GM18868 (cell line): ENCODE measurements around the gene ARMC5.
"Not testable (repeated sequence)": the region's sequence is repeated elsewhere in the genome, so short reads cannot be mapped to it uniquely, and the experiment has no call there.

Source experiments
- ATAC-seq: cut with Tn5 transposase; IDR thresholded peaks from one replicate; pipeline ENCODE4 v1.9.1; 2021; ENCODE audit warnings: mild to moderate bottlenecking, moderate library complexity; ENCODE audit not compliant: unreplicated experiment

ARMC5 gene

DNA sequence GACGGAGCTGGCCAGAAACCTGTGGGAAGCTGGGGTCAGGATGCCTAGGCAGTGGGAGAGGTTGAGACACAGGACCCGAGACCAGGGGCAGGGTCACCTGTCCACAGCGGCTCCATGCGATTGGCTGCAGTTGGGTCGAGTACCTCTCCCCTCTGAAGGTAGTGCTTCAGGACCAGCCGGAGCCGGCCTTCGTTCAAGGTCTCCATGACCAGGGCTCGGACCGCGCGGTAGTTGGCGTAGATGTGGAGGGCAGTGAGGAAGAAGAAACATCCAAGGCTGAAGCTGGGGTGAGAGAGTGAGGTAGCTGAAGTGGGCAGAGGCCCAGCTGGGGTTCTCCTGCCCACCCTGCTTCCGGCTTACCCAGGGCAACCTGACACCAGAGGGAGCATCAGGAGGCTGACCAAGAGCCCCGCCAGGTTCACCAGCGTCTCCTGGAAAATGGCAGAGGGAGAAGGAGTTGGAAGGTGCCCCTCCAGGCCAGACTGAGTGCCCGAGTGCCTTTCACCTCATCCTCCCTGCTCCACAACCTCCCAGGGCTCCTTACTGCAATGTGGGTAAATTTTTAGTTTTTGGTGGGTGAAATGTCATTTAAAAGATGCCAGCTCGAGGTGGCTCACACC is 34.3 kb downstream of the ARMC5 start:
- no peak for ATAC-seq

DNA sequence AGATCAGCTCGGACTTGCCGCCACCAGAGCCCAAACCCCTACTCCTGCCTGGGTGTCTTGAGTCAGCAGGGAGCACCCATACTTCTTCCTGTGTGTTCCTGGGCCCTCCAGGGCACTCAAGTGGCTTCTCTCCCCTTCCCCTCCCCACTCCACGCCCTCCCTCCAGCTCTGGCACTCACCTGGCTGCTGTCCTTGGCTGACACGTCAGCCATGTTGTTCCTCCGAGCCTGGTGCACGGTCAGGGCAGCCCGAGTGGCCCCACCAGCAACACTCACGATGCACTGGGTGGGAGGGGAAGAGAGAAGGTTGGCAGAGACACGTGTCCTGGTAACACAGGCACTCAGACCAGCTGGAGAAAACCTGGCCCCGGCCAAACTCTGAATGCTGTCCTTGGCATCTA is 37.4 kb downstream of the ARMC5 start:
- no peak for ATAC-seq

DNA sequence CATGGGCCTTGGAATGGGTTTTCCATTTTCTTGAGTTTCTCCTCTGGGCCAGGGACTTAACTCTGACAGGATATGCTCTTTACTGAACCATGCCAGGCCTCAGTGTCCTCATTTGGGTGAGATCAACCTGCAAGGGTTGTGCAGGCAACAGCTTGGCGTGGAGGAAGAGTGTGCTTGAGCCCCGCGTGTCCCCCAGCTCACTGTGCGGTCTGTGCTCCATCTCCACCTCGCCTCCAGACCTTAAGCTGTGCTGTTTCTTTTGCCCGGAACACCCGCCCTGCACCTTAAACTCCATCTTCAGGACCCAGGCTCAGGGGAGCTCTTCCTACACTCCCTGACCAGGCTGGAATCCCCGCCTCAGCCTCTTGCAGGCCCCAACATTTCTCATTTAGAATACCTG is 39.2 kb downstream of the ARMC5 start:
- no peak for ATAC-seq

DNA sequence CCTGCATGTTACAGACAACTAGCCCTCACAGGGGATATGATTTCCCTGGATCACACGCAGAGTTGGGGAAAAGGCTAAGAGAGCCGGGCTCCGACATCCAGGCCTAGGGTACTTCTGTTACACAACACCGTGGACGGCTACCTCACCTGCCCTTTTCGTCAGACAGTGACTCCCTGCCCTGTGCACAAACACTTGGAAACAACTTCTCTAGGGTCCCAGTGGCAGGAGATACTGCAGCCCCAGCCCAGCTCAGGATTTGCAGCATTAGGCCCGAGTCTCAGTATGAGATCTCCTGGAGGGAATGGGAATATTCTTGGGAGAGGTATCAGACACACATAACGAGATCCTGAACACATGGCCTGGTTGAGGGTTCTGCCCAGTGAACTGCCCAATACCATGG is 40.6 kb downstream of the ARMC5 start:
- ATAC-seq = no peak

DNA sequence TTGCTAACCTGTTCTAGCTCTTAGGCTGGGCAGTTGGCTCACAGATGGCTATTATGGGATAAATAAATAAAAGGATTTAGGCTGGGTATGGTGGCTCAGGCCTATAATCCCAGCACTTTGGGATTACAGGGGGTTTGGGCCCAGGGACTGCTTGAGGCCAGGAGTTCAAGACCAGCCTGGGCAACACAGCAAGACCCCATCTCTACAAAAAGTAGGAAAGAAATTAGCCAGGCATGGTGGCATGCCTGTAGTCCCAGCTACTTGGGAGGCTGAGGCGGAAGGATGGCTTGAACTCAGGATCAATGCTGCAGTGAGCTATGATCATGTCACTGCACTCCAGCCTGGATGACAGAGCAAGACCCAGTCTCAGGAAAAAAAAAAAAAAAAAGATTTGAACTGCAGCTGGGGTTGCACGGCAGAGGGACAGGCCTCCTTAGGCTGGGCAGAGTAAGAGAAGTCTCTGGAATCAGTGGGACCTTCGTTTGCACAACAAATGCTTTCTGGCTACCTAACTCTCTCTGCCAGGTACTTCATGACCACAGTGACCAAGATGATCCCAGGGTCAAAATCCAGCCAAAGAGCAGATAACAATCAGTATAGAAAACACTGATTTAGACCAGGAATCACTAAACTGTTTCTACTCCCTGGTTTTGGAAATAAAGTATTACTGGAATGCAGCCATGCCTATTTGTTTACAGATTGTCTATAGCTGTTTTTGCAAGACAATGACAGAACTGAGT is 42.1 kb downstream of the ARMC5 start:
- ATAC-seq = no peak

DNA sequence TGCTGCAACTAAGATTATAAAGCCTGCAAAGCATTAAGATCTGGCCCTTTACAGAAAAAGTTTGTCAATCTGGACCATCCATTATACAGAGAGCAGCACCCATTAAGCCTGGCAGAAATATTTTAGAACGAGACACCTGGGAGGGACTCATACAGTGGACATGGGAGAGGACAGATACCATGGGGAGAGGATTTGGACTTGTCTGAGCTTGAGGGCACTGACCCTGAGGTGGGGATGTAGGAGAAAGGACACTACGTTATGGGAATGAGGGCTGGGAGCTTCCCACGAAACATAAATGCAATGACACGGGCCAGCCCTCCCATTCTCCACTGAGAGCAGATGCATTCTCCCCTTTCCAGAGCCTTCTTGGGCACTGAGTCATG is 42.7 kb downstream of the ARMC5 start:
- ATAC-seq = no peak

DNA sequence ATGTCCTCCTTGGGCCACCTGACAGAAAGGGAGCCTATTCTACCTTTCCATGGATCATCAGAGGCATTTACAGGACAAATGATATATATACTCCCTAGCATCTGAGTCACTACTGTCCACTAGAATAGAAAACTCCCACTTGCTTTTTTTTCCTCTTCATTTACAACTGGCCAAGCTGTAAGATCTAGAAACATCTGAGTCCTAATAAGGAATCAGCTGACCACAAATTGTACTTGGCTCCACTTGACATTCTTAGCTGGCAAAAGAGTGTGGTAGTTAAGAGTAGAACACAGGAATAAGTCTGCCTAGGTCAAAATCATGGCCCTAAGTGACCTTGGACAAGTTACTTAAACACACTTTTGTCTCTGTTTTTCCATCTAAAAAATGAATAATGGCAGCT is 43.7 kb downstream of the ARMC5 start:
- no peak for ATAC-seq

DNA sequence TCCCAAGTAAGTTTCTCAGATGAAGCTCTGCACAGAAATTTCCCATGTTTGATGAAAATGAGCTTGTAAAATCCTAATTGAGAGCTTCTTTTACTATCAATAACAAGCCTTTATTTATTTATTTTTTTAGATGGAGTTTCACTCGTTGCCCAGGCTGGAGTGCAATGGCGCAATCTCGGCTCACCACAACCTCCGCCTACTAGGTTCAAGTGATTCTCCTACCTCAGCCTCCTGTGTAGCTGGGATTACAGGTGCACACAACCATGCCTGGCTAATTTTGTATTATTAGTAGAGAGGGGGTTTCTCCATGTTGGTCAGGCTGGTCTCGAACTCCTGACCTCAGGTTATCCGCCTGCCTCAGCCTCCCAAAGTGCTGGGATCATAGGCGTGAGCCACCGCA is 44.3 kb downstream of the ARMC5 start:
- ATAC-seq = not testable (repeated sequence)

DNA sequence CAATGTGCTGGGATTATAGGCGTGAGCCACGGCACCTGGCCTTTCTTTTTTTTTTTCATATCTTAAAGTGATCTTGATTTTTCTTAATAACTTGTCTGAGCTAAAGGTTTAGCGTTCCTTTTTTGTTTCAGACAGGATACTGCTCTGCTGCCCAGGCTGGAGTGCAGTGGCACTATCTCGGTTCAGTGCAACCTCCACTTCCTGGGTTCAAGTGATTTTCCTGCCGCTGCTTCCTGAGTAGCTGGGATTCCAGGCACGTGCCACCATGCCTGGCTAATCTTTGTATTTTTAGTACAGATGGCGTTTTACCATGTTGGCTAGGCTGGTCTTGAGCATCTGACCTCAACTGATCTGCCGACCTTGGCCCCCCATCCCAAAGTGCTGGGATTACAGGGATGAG is 44.9 kb downstream of the ARMC5 start:
- ATAC-seq = no peak

DNA sequence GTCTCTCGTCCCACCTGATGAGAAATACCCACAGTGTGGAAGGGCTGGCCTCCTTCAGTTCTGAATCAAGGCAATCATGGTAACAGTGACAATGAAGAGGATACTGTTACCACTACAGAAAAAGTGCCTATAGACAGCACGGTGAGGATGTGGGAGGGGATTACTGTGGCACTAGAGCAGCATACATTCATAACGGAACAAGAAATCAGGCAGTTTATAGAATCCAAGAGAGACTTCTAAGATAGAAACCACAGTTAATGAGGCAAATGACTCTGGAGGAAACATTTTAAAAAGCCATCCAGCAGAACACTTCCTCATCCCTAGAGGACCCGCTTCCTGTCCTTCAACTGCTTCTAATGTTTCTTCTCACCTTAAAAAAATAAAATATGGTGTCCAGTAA is 46.2 kb downstream of the ARMC5 start:
- ATAC-seq = peak; percentile 61

DNA sequence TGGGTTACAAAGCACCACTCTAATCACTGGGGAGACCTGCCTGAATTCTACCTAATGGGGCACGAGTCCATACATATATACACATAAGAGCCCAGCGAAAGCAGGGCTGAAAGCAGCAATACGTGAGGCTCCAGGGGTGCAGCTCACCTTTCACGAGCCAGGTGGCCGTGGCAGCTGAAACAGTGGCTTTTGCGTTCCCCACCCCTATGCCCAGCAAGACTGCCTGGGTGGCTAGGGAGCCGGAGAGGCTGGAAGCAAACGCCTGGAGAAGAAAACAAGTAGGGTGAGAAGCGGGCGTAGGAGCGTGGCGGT is 48.3 kb downstream of the ARMC5 start:
- ATAC-seq = no peak

DNA sequence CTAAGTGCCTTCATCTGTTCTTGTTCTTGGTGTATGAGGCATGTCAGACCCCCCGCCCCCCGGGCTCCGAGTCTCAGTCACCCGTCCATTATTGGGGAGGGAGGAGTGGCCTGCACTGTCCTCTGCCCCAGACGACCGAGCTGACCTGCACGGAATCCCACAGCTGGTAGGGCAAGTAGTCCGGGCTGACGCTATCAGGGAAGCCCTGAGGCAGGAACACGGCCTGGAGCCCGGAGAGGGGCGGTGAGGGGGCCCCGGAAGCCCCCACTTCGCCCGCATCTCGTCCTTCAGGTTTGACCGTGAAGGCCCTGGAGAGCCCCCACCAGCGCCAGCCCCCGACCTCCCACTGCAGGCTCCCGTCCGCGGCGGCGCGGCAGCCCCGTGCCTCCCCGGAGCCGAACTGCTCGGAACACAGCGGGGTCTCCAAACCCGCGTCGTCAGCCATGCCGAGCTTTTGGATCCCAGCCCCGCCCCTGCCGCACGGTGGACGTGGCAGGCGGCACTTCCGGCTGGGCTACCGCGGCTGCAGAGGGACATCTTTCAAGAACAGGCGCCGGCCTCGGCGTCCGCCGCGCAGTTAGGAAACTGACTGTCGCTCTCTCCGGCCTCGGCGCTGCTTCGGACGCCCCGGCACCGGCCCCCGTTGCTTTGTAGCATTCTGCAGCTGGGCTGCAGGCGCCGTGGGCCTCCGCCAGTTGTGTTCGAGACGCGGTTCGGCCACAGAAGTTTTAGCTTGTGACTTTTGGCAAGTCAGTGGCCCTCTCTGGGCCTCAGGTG is 48.8 kb downstream of the ARMC5 start, which contains the start of gene RUSF1:
RUSF1 (minus strand) TSS at position 463 of the 777 bp plus-strand sequence; CDS start at position 445, 18 bp downstream.
- peak; percentile 86 for ATAC-seq

DNA sequence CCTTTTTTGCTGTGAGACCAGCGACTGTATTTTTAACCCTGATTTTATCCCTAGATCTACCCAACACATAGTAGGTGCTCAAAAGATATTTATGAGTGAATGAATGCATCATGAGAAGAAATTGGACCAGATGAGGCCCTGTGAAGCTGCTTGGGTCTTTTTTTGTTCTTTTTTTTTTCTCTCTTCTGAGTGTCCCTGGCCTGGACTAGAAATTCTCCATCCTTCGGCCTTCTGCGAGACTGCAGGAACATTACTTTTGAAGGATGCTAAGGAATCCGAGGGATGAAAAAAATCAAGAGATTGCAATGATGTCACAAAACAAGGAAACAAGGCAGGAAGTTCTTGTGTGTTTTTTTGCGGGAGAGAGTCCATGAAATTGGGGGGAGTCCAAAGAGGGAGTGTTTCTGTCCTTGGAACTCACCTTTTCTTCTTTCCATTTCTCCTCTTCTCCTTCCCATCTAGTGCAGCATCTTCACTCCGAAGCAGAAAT is 49.5 kb downstream of the ARMC5 start:
- no peak for ATAC-seq

DNA sequence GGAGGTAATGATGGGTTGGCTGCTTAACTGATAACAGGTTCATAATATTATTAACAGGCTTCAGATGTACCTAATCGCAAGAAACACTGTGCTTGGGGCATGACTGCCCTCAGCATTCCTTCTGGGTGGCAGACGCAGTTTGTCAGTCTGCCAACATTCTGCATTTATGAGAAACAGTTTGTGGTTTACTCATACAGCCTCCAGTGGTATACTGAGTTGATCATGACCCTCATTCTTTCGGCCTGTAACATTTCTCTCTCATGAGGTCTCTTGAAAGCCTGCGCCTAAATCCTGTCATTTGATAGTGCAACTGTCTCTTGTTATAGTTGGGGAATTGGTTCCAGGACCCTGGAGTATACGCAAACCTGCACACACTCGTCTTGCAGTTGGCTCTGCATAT is 53.8 kb downstream of the ARMC5 start:
- ATAC-seq = no peak

DNA sequence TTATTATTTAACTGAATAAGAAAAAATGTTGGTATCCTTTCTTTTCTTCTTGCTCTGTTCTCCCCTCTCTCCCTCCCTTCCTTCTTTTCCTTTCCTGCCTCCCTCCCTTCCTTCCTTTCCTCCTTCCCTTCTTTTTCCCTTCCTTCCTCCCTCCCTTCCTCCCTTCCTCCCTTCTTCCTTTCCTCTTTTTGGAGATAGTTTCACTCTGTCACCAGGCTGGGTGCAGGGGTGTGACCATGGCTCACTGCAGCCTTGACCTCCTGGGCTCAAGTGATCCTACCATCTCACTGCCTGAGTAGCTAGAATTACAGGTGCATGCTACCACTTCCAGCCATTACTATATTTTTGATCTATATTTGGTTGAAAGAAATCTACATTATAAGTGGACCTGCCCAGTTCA is 54.6 kb downstream of the ARMC5 start:
- ATAC-seq = no peak
